CD4-positive, alpha-beta T cell (primary cell): Measurements from ENCODE around the gene MLLT6. TPM values are rescaled to one million over a fixed set of nuclear protein-coding genes. Genes with fewer than 3 reads are reported as not detected.

ENCODE experiments used
- ATAC-seq: fragments of 200-7000 bp; cut with Tn5 transposase; one replicate; pipeline ENCODE4 v1.10.0; 2022; ENCODE audit warnings: mild to moderate bottlenecking; ENCODE audit not compliant: poor library complexity
- CTCF ChIA-PET: fragments of 350-600 bp; sonication (Branson Sonifier 250); formaldehyde crosslinking; loops from one replicate; lab custom pipeline; 2021; ENCODE audit warnings: antibody characterized with exemption, inconsistent platforms; lab: Charles Lee
- POLR2A ChIA-PET: fragments of 350-600 bp; sonication (Branson Sonifier 250); formaldehyde crosslinking; loops from one replicate; lab custom pipeline; 2021; ENCODE audit warnings: antibody characterized with exemption, inconsistent platforms; lab: Charles Lee
- DNase-seq, 14 experiments: peaks; one replicate each; pipeline ENCODE4 v3.0.0-alpha.2; 2013 to 2020; ENCODE audit warnings: mixed read lengths in 2 of 14
- H3K27ac ChIP-seq, 2 donors: one replicate each; pipeline versions ENCODE4 v1.5.1 to v1.7.0; 2013; ENCODE audit warnings: low read length in 2 of 2, low read depth in 1 of 2, mild to moderate bottlenecking in 1 of 2
- H3K27me3 ChIP-seq, 2 experiments: 1 replicate in 1 of 2; 2 replicates in 1 of 2; pipeline versions ENCODE4 v1.6.1 to v1.7.0; 2013; ENCODE audit warnings: low read length in 2 of 2, control low read depth in 1 of 2, mild to moderate bottlenecking in 1 of 2, moderate library complexity in 1 of 2; ENCODE audit not compliant: insufficient read depth in 2 of 2, control insufficient read depth in 1 of 2
- H3K36me3 ChIP-seq: one replicate; pipeline ENCODE4 v1.6.1; 2013; ENCODE audit warnings: low read length, control low read depth; ENCODE audit not compliant: insufficient read depth
- H3K4me1 ChIP-seq: one replicate; pipeline ENCODE4 v1.6.1; 2013; ENCODE audit warnings: low read length, control low read depth; ENCODE audit not compliant: insufficient read depth
- H3K4me3 ChIP-seq: one replicate; pipeline ENCODE4 v1.5.1; 2013; ENCODE audit warnings: mild to moderate bottlenecking, low read length, moderate library complexity
- H3K9me3 ChIP-seq, 2 experiments: 1 replicate in 1 of 2; 2 replicates in 1 of 2; pipeline versions ENCODE4 v1.6.1 to v1.7.0; 2013; ENCODE audit warnings: low read length in 2 of 2, mild to moderate bottlenecking in 2 of 2, control low read depth in 1 of 2, moderate library complexity in 1 of 2; ENCODE audit not compliant: control insufficient read depth in 1 of 2, insufficient read depth in 1 of 2
- H3K27ac Mint-ChIP-seq: one replicate; pipeline ENCODE4 v1.8.0; 2020; ENCODE audit warnings: mixed read lengths
- H3K27me3 Mint-ChIP-seq: one replicate; pipeline ENCODE4 v1.8.0; 2021; ENCODE audit warnings: mixed read lengths
- H3K36me3 Mint-ChIP-seq: one replicate; pipeline ENCODE4 v1.8.0; 2021; ENCODE audit warnings: low read depth, mixed read lengths
- H3K4me1 Mint-ChIP-seq: one replicate; pipeline ENCODE4 v1.8.0; 2021; ENCODE audit warnings: low read depth, mixed read lengths
- H3K4me3 Mint-ChIP-seq: one replicate; pipeline ENCODE4 v1.8.0; 2020; ENCODE audit warnings: mild to moderate bottlenecking, mixed read lengths
- H3K9me3 Mint-ChIP-seq: one replicate; pipeline ENCODE4 v1.8.0; 2020; ENCODE audit warnings: mixed read lengths
- intact Hi-C, 2 experiments: fragments of 100-400 bp; cut with DNase I in 1 of 2; cut with micrococcal nuclease in 1 of 2; formaldehyde crosslinking; loops; one replicate each; pipeline versions ENCODE4 v1.15.1 to v1.9.0; 2023 to 2025; cut with DNase I, micrococcal nuclease
- total RNA-seq, 174 experiments: library from RNA in 2 of 174; stranded (reverse) in 2 of 174; gene quantifications; one replicate each; pipeline ENCODE4 v1.2.3 and lab custom pipeline; 2021 to 2026
- TF ChIP-seq, protein P1 (sequence below): fragments of 200-600 bp; IDR thresholded peaks from one replicate; pipeline ENCODE4 v1.8.0; 2022; ENCODE audit warnings: antibody characterized with exemption, mild to moderate bottlenecking

Gene MLLT6
- total RNA-seq, 2 experiments from 2014 or later: 321 to 324 TPM

DNA sequence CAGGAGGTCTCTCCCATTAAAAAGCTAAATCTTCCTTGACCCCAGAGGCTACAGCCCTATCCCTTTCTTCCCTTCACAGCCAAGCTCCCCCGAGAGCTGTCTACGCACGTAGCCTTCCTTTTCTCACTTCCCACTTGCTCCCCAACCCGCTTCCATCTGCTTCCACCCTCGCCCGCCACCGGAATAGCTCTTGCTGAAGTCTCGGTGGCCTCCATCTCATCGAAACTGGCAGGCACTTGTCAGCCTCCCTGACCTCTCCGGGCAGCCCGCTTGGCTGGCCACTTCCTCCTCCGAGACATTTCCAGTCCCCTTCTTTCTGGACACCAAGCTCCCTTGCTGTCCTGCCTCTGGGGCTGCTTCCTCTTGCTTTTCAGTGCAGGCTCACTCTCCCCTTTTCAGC, 19.6 kb upstream of the MLLT6 start:
- intact Hi-C loops: no loop called here
- H3K4me3 Mint-ChIP-seq: no peak overlapping the region
- no peaks in the 10 kb centered on the region for H3K36me3 Mint-ChIP-seq
- CTCF ChIA-PET: interaction anchor here (0.7 kb wide), 1 partner anchor 9 kb away, joined by 3 read pairs; no protein-coding TSS in a partner anchor
- H3K4me1 Mint-ChIP-seq: no peaks in the 10 kb centered on the region
- H3K27me3 Mint-ChIP-seq: no peaks in the 10 kb centered on the region
- Histone ChIP-seq H3K9me3 (no peaks in the 10 kb centered on the region), H3K4me1 (no peaks in the 10 kb centered on the region), H3K4me3 (no peak overlapping the region), H3K27ac (no peak overlapping the region), H3K36me3 (no peaks in the 10 kb centered on the region), H3K27me3 (no peaks in the 10 kb centered on the region)
- peak in 2 of 14 experiments; percentile 32 to 35 for DNase-seq
- H3K27ac Mint-ChIP-seq: no peak overlapping the region
- TF ChIP-seq, protein P1, sequence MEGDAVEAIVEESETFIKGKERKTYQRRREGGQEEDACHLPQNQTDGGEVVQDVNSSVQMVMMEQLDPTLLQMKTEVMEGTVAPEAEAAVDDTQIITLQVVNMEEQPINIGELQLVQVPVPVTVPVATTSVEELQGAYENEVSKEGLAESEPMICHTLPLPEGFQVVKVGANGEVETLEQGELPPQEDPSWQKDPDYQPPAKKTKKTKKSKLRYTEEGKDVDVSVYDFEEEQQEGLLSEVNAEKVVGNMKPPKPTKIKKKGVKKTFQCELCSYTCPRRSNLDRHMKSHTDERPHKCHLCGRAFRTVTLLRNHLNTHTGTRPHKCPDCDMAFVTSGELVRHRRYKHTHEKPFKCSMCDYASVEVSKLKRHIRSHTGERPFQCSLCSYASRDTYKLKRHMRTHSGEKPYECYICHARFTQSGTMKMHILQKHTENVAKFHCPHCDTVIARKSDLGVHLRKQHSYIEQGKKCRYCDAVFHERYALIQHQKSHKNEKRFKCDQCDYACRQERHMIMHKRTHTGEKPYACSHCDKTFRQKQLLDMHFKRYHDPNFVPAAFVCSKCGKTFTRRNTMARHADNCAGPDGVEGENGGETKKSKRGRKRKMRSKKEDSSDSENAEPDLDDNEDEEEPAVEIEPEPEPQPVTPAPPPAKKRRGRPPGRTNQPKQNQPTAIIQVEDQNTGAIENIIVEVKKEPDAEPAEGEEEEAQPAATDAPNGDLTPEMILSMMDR: no peak
- H3K9me3 Mint-ChIP-seq: no peaks in the 10 kb centered on the region
- POLR2A ChIA-PET: no interaction called here
- no peak for ATAC-seq

DNA sequence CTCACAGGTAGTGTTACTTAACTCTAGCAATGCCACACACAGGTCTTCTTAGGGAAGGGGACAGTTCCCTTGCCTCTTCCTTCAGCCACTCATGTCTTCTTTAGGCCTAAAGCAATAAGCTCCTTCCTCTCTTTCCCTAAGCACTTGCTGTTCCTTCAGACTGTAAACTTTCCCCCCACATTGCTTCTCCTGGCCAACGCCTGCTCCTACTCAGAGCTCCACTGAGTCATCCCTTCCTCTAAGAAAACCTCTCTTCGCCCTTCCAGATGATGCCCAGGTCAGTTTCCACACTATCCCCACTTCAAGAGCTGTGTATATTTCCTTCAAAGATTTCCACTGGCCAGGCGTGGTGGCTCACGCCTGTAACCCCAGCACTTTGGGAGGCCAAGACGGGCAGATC, 17.8 kb upstream of the MLLT6 start:
- H3K27me3 ChIP-seq: no peaks in the 10 kb centered on the region
- H3K9me3 ChIP-seq: no peaks in the 10 kb centered on the region
- H3K4me1 ChIP-seq: no peaks in the 10 kb centered on the region
- no peak overlapping the region for H3K4me3 ChIP-seq
- Mint-ChIP-seq H3K36me3 (no peaks in the 10 kb centered on the region), H3K9me3 (no peaks in the 10 kb centered on the region), H3K4me3 (no peak overlapping the region), H3K4me1 (no peaks in the 10 kb centered on the region), H3K27ac (no peak overlapping the region), H3K27me3 (no peaks in the 10 kb centered on the region)
- intact Hi-C loops: no loop called here
- POLR2A ChIA-PET: interaction anchor here (1.5 kb wide), 1 partner anchor 15 kb away, joined by 4 read pairs; no protein-coding TSS in a partner anchor
- no peaks in the 10 kb centered on the region for H3K36me3 ChIP-seq
- CTCF ChIA-PET: interaction anchor here (0.7 kb wide), 1 partner anchor 23 kb away, joined by 3 read pairs; no protein-coding TSS in a partner anchor
- ATAC-seq (no peak), DNase-seq (no peak)
- no peak overlapping the region for H3K27ac ChIP-seq
- TF ChIP-seq, protein P1: no peak

DNA sequence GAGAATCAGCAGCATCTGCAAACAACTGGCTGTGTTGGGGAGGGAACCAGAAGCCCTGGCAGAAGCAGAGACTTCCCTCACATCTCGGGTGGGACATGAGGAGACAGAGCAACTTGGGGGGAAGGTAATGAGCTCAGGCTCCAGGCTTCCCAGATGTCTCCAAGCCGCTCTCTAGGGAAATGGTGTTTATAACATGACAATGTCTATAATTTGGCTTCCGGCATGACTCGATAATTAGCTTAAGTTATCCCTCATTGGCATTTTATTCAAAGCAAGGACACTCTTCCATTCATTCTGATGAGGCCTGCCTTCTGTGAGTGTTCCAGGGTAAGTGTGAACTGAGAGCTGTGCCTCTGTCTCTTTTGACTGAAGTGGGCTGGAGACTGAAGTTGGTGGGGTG, 14.7 kb upstream of the MLLT6 start:
- Histone ChIP-seq H3K36me3 (no peaks in the 10 kb centered on the region), H3K4me1 (no peaks in the 10 kb centered on the region), H3K4me3 (no peak overlapping the region), H3K27ac (no peak overlapping the region), H3K9me3 (no peaks in the 10 kb centered on the region), H3K27me3 (no peaks in the 10 kb centered on the region)
- no peak for DNase-seq
- Mint-ChIP-seq H3K4me3 (no peak overlapping the region), H3K27ac (no peak overlapping the region), H3K9me3 (no peaks in the 10 kb centered on the region), H3K27me3 (no peaks in the 10 kb centered on the region), H3K36me3 (no peaks in the 10 kb centered on the region), H3K4me1 (no peaks in the 10 kb centered on the region)
- ChIA-PET POLR2A (interaction anchor here (0.7 to 1.7 kb wide), 2 partner anchors 12 to 13 kb away, joined by 3 to 4 read pairs; no protein-coding TSS in a partner anchor), CTCF (interaction anchor here (1.5 kb wide), 1 partner anchor 45 kb away, joined by 3 read pairs; no protein-coding TSS in a partner anchor)
- TF ChIP-seq, protein P1: no peak
- intact Hi-C loops: no loop called here
- no peak for ATAC-seq
